G401.6 (cell line): ENCODE data around the gene TMEM115.

ENCODE experiments used
- FAIRE-seq: peaks from 2 replicates; lab custom pipeline; 2012; peaks lifted over from hg19 to GRCh38; lab: Jason Lieb, UNC

TMEM115 gene

DNA sequence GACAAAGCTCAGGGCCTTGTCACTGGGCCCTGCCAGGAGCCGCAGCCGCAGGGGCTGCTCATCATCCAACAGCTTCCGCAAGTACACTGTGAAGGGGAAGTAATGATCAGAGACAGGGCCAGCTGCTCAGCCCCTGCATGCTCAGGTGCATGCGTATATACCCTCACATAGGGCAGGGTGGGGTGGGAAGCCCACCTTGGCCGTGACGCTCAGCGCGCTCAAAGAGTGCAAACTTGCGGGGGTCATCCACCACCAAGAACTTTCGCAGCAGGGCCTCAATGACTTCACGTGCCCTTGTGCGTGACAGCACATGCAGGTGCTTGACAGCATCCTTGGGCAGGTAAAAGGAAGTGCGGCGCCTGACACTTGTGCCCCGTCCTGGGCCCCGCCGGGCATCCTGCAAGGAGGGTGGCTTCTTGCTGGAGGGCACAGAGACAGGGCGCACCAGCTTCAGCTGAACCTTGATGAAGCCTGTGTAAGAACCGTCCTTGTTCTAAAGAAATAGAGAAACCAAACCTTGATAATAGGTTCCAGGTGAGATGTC, 27.9 kb downstream of the TMEM115 start:
- FAIRE-seq, result no peak

GRCh38 chr3:50330330-50330729, 29.0 kb downstream of the TMEM115 start:
- no peak for FAIRE-seq

GRCh38 chr3:50327943-50328691, 31.2 kb downstream of the TMEM115 start, which contains the start of gene TUSC2:
Gene TUSC2, minus strand, starts transcription at chr3:50328223. Its CDS starts 124 bp downstream, at chr3:50328099.
- peak; percentile 96 for FAIRE-seq

DNA sequence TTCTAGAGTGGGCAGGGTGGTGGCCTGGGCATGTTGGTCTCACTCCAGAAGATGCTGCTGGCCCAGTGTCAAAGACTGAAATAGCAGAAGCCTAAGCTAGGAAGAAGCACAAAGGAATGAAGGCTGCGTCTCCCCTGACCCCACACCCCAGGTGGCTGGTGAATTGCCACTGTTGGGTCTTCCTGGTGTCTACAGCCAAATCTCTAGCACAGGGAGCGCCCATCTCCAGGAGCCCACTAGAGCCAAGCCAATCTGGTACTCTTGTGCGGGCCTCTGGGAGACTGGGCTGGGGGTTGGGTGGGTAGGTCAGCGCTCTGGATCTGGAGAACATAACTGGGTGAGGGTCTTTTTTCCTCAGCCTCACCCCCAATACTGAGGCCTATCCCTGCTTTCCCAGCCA, 32.2 kb downstream of the TMEM115 start:
- no peak for FAIRE-seq

GRCh38 chr3:50326182-50326541, 33.2 kb downstream of the TMEM115 start:
- FAIRE-seq, result no peak

DNA sequence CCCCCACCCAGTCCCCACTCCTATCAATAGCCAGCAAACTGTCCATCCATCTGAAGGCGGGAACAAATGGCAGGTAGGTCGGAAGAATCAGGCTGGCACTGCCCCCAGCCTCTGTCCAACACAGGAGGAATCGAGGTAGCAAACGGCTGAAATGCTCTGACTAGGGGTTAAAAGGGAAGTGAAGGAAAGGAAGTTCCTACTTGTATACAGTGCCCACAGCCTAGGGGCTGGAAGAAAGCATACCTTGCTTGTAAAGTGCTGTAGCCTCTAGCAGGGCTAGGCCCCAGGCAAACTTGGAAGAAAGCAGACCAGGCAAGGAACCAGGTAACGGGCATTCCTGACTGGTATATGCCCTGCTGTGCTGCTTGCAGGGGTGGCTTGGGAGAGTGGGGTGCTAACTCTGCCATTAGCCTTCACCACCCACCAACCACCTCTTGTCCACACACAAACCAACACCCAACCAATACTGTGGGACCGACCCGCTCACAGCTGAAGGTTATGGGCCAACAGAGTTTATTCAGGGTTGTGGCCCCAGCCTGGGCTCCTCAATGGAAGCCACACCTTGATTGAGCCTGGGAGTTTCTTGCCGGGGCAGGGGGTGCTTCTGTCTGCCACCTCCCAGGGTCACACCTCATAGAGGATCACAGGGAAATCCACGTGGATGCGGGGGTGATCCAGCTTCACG, 33.7 kb downstream of the TMEM115 start:
- no peak for FAIRE-seq

DNA sequence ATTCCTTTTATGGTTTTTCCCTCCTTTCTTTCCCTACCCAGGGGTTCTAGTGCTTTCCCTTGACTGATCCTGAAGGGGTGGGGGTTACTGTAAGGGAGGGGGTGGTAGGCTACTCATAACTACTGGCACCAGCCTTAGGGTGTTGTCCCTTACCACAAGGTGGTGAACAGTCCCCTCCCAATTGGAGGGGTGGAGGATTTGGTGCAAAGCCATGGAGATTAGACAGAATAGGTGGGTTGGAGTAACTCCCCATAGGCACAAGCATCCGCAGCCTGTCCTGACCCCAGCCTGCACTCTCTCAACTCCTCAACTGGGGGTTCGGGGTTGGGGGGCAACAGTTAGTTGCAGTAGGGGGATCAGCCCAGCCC, 34.2 kb downstream of the TMEM115 start:
- FAIRE-seq, result no peak

DNA sequence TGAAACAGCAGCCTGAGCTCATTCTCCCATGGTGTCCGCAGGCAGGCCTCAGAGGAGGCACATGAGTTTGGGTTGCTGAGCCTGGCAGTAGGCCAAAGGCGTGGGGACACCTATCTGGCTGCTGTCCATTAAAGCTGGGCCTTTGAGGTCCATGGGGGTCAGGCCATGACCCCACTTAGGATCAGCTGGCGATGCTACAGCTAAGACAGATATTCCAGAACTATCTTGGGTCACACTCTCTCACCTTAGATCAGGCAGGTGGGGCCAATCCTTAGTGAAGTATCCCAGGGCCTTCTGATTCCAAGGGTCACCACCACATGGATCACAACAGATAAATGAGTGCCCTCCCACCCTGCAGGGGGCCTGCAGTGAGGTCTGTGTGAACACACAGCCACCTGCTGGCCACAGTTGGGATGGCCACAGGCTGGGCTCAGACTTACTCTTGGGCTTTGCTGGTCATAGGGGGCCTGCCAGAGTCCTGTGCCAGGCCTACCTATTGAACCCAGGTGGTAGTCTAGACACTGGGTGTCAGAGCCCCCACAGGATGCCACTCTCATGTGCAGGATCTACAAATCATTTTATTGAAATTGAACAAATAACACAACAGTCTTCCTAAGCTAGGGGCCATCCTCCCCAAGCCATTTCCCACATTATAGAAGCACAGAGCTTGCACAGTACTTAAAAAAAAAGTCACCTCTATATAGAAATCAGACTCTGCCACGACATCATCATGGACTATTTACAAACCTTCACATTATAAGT, 34.8 kb downstream of the TMEM115 start:
- FAIRE-seq, result no peak

GRCh38 chr3:50323614-50324199, 35.6 kb downstream of the TMEM115 start:
- no peak for FAIRE-seq

DNA sequence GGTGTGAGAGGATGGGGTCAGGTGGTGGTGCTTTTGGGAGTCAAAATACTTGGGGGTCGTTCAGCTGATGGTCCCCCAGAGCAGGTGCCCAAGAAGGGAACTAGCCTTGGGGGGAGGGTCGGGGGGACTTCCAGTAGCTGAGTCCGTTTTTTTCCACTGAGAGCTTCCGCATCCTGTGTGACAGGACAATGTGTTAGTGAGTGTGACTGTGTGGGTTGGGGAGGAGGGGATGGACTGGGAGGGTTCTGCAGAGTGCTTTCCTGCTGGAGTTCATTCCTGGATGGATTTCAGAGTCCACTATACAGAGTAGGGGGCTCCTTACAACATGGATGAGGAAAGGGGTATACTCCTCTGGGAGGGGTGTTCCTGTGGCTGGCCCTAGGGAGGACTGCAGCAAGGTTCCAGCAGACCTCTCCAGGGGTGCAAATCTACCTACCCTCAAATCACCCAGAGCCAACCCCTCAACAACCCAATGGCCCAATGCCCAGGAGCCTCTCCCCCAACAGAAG, 36.2 kb downstream of the TMEM115 start:
- FAIRE-seq, result no peak

DNA sequence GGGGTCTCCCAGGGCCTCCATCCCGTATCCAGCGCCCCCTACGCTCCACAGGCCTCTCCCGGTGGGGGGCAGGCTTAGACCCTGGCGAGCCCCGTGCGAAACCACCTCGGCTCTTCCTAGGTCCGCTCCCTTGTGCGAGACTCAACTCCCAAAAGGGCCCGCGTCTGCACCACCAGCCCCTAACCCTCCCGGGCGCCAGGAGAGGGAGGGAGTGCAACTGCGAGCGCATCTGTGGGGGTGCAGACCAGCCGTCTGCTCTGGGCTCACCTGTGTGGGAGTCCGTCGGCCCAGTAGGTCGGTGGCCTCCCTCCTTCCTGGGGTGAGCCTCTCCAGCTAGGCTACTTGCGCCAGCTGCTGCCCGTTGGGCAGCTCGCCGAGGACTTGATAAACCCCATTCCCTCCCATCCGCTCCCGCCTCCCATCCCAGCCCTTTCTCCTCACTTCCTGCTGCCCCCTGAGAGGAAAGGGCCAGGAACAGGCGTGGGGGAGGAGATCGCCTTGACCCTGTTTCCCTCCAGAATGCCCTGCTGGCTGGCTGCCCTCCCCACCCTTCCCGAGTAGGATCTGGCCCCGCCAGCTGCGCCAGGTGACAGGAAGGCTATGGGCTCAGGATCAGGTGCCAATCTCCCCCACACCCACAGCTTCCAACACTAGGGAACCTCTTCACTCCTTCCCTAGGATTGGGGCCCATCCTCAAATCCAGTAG, 36.8 kb downstream of the TMEM115 start, which contains the start of gene HYAL2:
HYAL2 (minus strand) TSS at position 360 of the 706 bp plus-strand sequence. CDS start 2,256 bp downstream, outside the sequence.
- FAIRE-seq, result no peak

GRCh38 chr3:50322115-50322385, 37.3 kb downstream of the TMEM115 start:
- no peak for FAIRE-seq

GRCh38 chr3:50321336-50322114, 37.8 kb downstream of the TMEM115 start:
- no peak for FAIRE-seq

DNA sequence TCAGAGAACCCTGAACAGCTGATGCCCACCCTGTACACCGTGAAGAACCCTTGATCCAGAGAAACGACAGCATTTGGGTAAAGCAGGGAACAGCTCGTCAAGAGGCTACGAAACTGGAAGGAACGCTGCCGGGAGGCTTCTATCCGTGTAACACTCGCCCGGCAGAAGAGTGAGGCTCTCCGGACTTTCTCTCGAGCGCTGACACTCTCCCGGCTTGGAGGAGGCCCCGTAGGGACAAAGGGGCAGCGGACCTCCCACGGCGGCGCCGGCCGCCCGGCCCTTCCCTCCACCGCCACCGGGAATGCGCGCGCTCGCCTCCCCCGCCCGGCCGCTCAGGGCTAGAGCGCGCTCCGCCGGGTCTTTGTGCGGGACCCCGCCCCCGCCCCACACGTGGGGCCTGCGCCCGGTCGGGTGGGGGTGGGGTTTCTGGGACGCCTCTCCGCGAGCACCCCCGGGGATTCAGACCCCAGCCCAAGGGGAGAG, 38.4 kb downstream of the TMEM115 start:
- FAIRE-seq, result no peak

- FAIRE-seq, result no peak
Observed at GRCh38 chr3:50319894-50320625, 39.3 kb downstream of the TMEM115 start.

GRCh38 chr3:50319181-50319893, 40.0 kb downstream of the TMEM115 start:
- FAIRE-seq, result no peak

DNA sequence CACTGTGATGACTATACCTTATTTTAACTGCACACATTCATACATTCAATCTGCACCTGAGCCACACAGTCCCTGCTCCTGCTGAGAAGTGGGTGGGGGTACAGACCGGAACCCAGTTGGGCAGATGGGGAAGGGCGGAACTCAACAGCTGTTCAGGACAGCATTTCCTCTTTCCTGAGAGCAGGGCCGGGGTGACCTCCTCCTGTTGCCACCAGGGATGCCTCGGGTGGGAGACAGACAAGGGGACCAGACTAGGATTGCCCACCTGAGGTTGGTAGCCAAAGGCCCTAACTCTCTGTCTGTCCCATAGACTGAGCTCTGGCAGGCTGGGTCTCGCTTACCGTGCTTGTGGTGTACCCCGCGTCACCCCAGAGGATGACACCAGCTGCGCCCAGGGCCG, 40.7 kb downstream of the TMEM115 start:
- FAIRE-seq, result no peak

DNA sequence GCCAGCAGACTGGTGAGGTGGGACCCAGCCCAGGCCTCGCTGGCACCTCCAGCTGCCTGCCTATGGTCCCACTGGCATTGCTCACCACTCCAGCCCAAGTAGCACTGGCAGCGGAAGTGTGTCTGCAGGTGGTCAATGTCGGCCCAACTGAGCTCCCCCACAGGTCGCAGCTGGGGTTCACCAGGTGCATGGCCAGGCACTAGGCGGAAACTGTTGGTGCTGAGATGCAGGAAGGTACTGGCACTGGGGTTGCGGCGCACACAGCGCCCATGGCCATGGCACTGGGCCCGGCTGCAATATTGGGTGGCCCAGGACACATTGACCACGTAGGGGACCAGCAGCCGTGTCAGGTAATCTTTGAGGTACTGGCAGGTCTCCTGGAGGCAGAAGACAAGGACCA, 41.2 kb downstream of the TMEM115 start:
- FAIRE-seq, result no peak

DNA sequence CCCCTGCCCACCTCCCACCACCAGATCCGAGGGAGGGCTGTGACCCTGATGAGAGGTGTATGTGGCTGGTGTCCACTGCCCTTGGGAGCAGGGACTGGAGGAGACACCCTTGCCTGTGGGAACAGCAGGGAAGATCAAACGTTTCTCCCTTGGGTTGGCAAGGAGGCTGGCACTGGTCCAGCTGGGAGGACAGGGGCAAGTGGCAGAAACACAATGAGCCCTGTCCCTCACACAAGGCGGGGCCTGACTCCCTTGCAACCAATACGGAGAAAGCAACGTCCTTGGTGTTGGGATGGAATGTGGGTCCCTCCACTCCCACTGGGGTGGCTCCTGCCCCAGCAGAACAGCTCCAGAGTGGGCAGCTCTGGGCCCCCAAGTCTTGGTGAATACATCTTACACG, 42.0 kb downstream of the TMEM115 start:
- FAIRE-seq, result no peak
